Tibial nerve (tissue), 4 donors: ENCODE results near the gene PRKAG2. TPM values are rescaled to one million over a fixed set of nuclear protein-coding genes. Genes with fewer than 3 reads are reported as not detected.
A peak's percentile ranks its signal among the peaks of the same experiment; 100 is the strongest.

ENCODE experiments used
- DNase-seq, 2 donors: peaks; one replicate each; pipeline ENCODE4 v3.0.0-alpha.2; 2019; ENCODE audit warnings: low spot score in 2 of 2
- H3K27ac ChIP-seq, 4 donors: fragments of 200-600 bp; sonication (generic) in 3 of 4; one replicate each; pipeline ENCODE4 v1.5.1; 2017 to 2019; ENCODE audit warnings: mild to moderate bottlenecking in 1 of 4
- H3K27me3 ChIP-seq, 2 donors: fragments of 200-600 bp; sonication (generic) in 1 of 2; one replicate each; pipeline versions ENCODE4 v1.5.1 to v1.6.0; 2017 to 2019
- H3K36me3 ChIP-seq, 3 donors: fragments of 200-600 bp; sonication (generic); one replicate each; pipeline ENCODE4 v1.5.1; 2018 to 2019
- H3K4me1 ChIP-seq, 4 donors: fragments of 200-600 bp; sonication (generic) in 3 of 4; one replicate each; pipeline ENCODE4 v1.5.1; 2017 to 2019
- H3K4me3 ChIP-seq, 4 donors: fragments of 200-600 bp; sonication (generic) in 3 of 4; one replicate each; pipeline ENCODE4 v1.5.1; 2017 to 2019; ENCODE audit warnings: mild to moderate bottlenecking in 1 of 4, moderate library complexity in 1 of 4
- H3K9me3 ChIP-seq, 4 donors: fragments of 200-600 bp; sonication (generic) in 3 of 4; one replicate each; pipeline ENCODE4 v1.5.1; 2017 to 2019
- EP300 ChIP-seq, 2 donors: sonication (generic); formaldehyde crosslinking; IDR thresholded peaks; one replicate each; pipeline ENCODE4 v1.6.1; 2017; ENCODE audit warnings: antibody characterized with exemption in 2 of 2, mild to moderate bottlenecking in 1 of 2
- POLR2A ChIP-seq, 2 donors: fragments of 450-650 bp; IDR thresholded peaks; one replicate each; pipeline ENCODE4 v1.6.1; 2017; ENCODE audit warnings: antibody characterized with exemption in 2 of 2, mild to moderate bottlenecking in 2 of 2, moderate library complexity in 2 of 2
- WGBS, 2 donors: methylation state at CpG; one replicate each; pipeline ENCODE4 v1.1.5; 2018; 5-methylcytosine and 5-hydroxymethylcytosine counted together
- total RNA-seq, 4 donors: library from RNA; depleted of rRNA; stranded (reverse); fragments of >200 nt; gene quantifications; one replicate each; pipeline ENCODE4 v1.1.0, GENCODE V29; 2016
- TF ChIP-seq, protein P1 (sequence below), 5 experiments: fragments of 200-600 bp in 3 of 5; fragments of 450-650 bp in 2 of 5; sonication (generic) in 3 of 5; IDR thresholded peaks; one replicate each; pipeline ENCODE4 v1.5.1; 2016 to 2019; ENCODE audit warnings: antibody characterized with exemption in 5 of 5, mild to moderate bottlenecking in 3 of 5, moderate library complexity in 2 of 5

PRKAG2 gene
- total RNA-seq, 4 donors from 2014 or later: 24.5 to 82.6 (median 38.3) TPM

DNA sequence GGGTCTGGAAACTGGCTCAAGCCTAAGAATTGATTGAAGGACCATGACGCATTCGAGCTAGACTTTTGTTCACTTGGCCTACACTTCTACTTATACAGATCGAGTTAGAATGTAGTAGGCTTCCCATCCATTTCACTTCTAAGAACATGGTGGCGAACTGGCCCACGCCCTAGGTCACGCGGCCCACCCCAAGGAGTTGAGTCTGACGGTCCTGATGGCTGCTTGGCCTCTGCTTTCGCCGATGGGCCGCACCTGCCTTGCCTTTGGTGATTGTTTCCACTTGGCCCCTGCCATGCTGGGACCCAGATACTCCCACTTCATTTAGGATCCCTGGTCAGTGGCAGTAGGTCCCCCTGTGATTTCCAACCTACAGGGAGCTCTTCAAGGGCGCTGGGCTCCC lies 153.6 kb downstream of the PRKAG2 start:
- TF ChIP-seq, protein P1, sequence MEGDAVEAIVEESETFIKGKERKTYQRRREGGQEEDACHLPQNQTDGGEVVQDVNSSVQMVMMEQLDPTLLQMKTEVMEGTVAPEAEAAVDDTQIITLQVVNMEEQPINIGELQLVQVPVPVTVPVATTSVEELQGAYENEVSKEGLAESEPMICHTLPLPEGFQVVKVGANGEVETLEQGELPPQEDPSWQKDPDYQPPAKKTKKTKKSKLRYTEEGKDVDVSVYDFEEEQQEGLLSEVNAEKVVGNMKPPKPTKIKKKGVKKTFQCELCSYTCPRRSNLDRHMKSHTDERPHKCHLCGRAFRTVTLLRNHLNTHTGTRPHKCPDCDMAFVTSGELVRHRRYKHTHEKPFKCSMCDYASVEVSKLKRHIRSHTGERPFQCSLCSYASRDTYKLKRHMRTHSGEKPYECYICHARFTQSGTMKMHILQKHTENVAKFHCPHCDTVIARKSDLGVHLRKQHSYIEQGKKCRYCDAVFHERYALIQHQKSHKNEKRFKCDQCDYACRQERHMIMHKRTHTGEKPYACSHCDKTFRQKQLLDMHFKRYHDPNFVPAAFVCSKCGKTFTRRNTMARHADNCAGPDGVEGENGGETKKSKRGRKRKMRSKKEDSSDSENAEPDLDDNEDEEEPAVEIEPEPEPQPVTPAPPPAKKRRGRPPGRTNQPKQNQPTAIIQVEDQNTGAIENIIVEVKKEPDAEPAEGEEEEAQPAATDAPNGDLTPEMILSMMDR (IDR thresholded peaks at IDR 0.05): no peak
- TF ChIP-seq POLR2A (IDR thresholded peaks at IDR 0.05) (no peak), EP300 (IDR thresholded peaks at IDR 0.05) (no peak)
- WGBS, 2 donors: 89 to 90% methylated on average over 12 of the region's 12 CpGs

GRCh38 chr7:151722533-151722932 lies 154.4 kb downstream of the PRKAG2 start:
- DNase-seq: no peak
- H3K4me1 ChIP-seq: peaks cover 0 to 20% (median 6%) of the 10 kb centered on the region in 4 donors
- H3K27ac ChIP-seq: no peak overlapping the region
- no peaks in the 10 kb centered on the region for H3K27me3 ChIP-seq
- no peaks in the 10 kb centered on the region for H3K9me3 ChIP-seq
- TF ChIP-seq POLR2A (IDR thresholded peaks at IDR 0.05) (no peak), EP300 (IDR thresholded peaks at IDR 0.05) (no peak)
- TF ChIP-seq, protein P1 (IDR thresholded peaks at IDR 0.05): no peak
- no peak overlapping the region for H3K4me3 ChIP-seq
- 80 to 91% methylated on average over 12 of the region's 12 CpGs for WGBS, 2 donors
- no peaks in the 10 kb centered on the region for H3K36me3 ChIP-seq

More for the DNA sequence above, 153.6 kb downstream of the PRKAG2 start:
- peaks cover 0 to 28% (median 10%) of the 10 kb centered on the region in 4 donors for H3K4me1 ChIP-seq
- no peaks in the 10 kb centered on the region for H3K27me3 ChIP-seq
- no peaks in the 10 kb centered on the region for H3K36me3 ChIP-seq
- no peak overlapping the region for H3K27ac ChIP-seq
- no peaks in the 10 kb centered on the region for H3K9me3 ChIP-seq
- no peak for DNase-seq
- no peak overlapping the region for H3K4me3 ChIP-seq

DNA sequence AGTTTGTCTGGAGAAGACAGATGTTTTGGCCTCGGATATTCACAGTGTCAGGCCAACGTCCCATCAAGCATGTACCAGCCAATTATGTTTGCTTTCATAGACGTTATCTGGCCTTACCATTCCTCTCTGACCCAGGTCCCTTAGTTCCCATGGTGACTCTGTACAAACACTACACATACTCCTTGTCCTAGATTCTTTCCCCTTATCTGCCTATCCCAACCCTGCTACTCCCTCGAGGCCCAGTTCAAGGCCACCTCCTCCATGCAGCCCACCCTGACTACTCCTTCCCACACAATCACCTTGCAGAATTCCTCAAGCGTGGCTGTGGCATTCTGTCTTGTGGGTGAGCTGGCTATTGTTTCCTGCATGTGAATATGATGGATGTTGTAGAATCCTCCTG lies 155.2 kb downstream of the PRKAG2 start:
- H3K4me1 ChIP-seq: peaks cover 0 to 12% (median 0%) of the 10 kb centered on the region in 4 donors
- DNase-seq: no peak
- no peaks in the 10 kb centered on the region for H3K36me3 ChIP-seq
- no peak for TF ChIP-seq EP300 (IDR thresholded peaks at IDR 0.05)
- no peak overlapping the region for H3K27ac ChIP-seq
- no peaks in the 10 kb centered on the region for H3K27me3 ChIP-seq
- 71 to 76% methylated on average over 5 of the region's 5 CpGs for WGBS, 2 donors
- no peak overlapping the region for H3K4me3 ChIP-seq
- H3K9me3 ChIP-seq: no peaks in the 10 kb centered on the region

DNA sequence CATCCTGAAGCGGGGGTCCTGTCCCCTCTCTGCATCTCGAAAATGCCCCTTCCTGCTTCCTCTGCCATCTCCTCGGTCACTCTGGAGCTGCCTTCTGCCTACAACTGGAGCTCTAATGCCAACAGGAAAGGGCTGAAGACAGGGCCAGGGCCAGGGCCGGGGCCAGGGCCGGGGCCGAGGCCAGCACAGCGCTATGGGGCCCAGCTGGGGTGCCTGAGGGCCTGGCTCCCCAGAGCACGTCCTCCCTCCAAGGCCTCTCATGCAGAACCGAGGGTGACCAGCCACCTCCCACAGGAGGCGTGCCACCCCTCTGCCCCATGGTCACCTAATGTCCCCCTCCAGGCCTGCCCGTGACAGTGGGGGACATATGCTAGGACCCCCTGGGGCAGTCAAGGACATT lies 155.7 kb downstream of the PRKAG2 start:
- Histone ChIP-seq H3K36me3 (no peaks in the 10 kb centered on the region), H3K9me3 (no peaks in the 10 kb centered on the region), H3K27me3 (no peaks in the 10 kb centered on the region), H3K4me3 (no peak overlapping the region), H3K4me1 (peaks cover 0 to 13% (median 0%) of the 10 kb centered on the region in 4 donors), H3K27ac (peak overlapping the region in 1 of 4 donors; percentile 24)
- TF ChIP-seq EP300 (IDR thresholded peaks at IDR 0.05): no peak
- WGBS, 2 donors: 61 to 75% methylated on average over 10 to 11 of the region's 11 CpGs
- no peak for DNase-seq

DNA sequence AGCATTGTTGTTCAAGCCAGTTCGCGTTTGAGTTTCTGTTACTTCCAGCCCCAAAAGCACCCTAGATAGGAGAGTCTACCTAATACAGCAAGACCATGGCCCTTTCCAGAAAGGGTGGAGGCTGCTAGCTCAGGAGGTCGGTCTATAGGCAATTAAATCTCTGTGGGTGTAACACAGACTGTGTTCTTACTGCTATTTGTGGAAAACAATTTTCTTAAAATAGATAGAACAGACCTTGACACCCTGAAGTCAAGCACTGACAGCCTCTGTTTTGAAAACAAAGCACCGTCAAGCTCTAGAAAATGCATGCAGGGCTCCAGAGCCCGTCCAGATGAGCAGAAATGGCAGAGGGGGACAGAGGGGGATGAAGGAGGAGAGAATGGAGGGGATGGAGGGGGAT lies 156.6 kb downstream of the PRKAG2 start:
- Histone ChIP-seq H3K36me3 (no peaks in the 10 kb centered on the region), H3K27me3 (no peaks in the 10 kb centered on the region), H3K9me3 (no peaks in the 10 kb centered on the region), H3K27ac (no peak overlapping the region), H3K4me3 (no peak overlapping the region), H3K4me1 (peaks cover 0 to 17% (median 0%) of the 10 kb centered on the region in 4 donors)
- DNase-seq: no peak
- WGBS, 2 donors: 47 to 64% methylated on average over 5 of the region's 5 CpGs
- TF ChIP-seq POLR2A (IDR thresholded peaks at IDR 0.05): no peak
- no peak for TF ChIP-seq EP300 (IDR thresholded peaks at IDR 0.05)
- TF ChIP-seq, protein P1 (IDR thresholded peaks at IDR 0.05): no peak

GRCh38 chr7:151719897-151720242 lies 157.0 kb downstream of the PRKAG2 start:
- no peaks in the 10 kb centered on the region for H3K27me3 ChIP-seq
- TF ChIP-seq EP300 (IDR thresholded peaks at IDR 0.05) (no peak), POLR2A (IDR thresholded peaks at IDR 0.05) (no peak)
- TF ChIP-seq, protein P1 (IDR thresholded peaks at IDR 0.05): no peak
- H3K4me3 ChIP-seq: no peak overlapping the region
- H3K36me3 ChIP-seq: no peaks in the 10 kb centered on the region
- no peak overlapping the region for H3K27ac ChIP-seq
- no peak for DNase-seq
- peaks cover 0 to 17% (median 0%) of the 10 kb centered on the region in 4 donors for H3K4me1 ChIP-seq
- 75 to 93% methylated on average over 2 of the region's 2 CpGs for WGBS, 2 donors
- H3K9me3 ChIP-seq: no peaks in the 10 kb centered on the region
